SK-N-SH (cell line): ENCODE results near the gene NFE2L3. TPM values are rescaled to one million over a fixed set of nuclear protein-coding genes. Genes with fewer than 3 reads are reported as not detected.

Source experiments
- CTCF ChIA-PET: fragments of 300-600, 350-600 bp; formaldehyde crosslinking; extraction: SDS; loops from one replicate; lab custom pipeline; 2021; lab: Yijun Ruan, JAX
- POLR2A ChIA-PET: fragments of 350-600 bp; sonication (Branson Sonifier 250); formaldehyde crosslinking; extraction: SDS; loops from one replicate; lab custom pipeline; 2020; ENCODE audit warnings: antibody characterized with exemption, inconsistent platforms; lab: Yijun Ruan, JAX
- DNase-seq: peaks from one replicate; pipeline ENCODE4 v3.0.0; 2012
- H2AFZ ChIP-seq: fragments of 200-600 bp; sonication (generic); 2 replicates; pipeline ENCODE4 v1.8.1; 2016; ENCODE audit warnings: antibody characterized with exemption, mild to moderate bottlenecking, low read depth
- H3F3A ChIP-seq: fragments of 200-600 bp; sonication (generic); replicated peaks from 2 replicates; pipeline ENCODE3; 2016; ENCODE audit warnings: antibody characterized with exemption, mild to moderate bottlenecking; ENCODE audit not compliant: insufficient read depth
- H3K27ac ChIP-seq, 2 experiments: fragments of 200-500 bp in 1 of 2; fragments of 200-600 bp in 1 of 2; sonication (Bioruptor generic) in 1 of 2; sonication (generic), shearing (Covaris generic) in 1 of 2; 2 replicates each; pipeline versions ENCODE4 v1.5.1 to v1.6.1; 2014 to 2016; ENCODE audit warnings: low read depth in 2 of 2, inconsistent platforms in 1 of 2, low read length in 1 of 2, mild to moderate bottlenecking in 1 of 2, mixed read lengths in 1 of 2
- H3K27me3 ChIP-seq: fragments of 200-600 bp; sonication (generic), shearing (Covaris generic); 2 replicates; pipeline ENCODE4 v1.6.1; 2016; ENCODE audit warnings: mixed run types; ENCODE audit not compliant: insufficient read depth
- H3K36me3 ChIP-seq, 2 experiments: fragments of 200-500 bp in 1 of 2; fragments of 200-600 bp in 1 of 2; sonication (Bioruptor generic) in 1 of 2; sonication (generic) in 1 of 2; replicated peaks in 1 of 2; 2 replicates each; pipeline versions ENCODE3 to v1.5.1; 2014 to 2016; ENCODE audit warnings: low read length in 1 of 2, mild to moderate bottlenecking in 1 of 2; ENCODE audit not compliant: insufficient read depth in 2 of 2, control insufficient read depth in 1 of 2
- H3K4me1 ChIP-seq, 2 experiments: fragments of 200-500 bp in 1 of 2; fragments of 200-600 bp in 1 of 2; sonication (Bioruptor generic) in 1 of 2; sonication (generic), shearing (Covaris generic) in 1 of 2; 2 replicates each; pipeline versions ENCODE4 v1.5.1 to v1.6.1; 2014 to 2016; ENCODE audit warnings: low read depth in 1 of 2, low read length in 1 of 2, mixed run types in 1 of 2; ENCODE audit not compliant: insufficient read depth in 2 of 2, control insufficient read depth in 1 of 2
- H3K4me2 ChIP-seq: fragments of 200-600 bp; sonication (generic), shearing (Covaris generic); 2 replicates; pipeline ENCODE4 v1.6.1; 2017; ENCODE audit warnings: mixed run types
- H3K4me3 ChIP-seq, 2 experiments: fragments of 200-500 bp in 1 of 2; fragments of 200-600 bp in 1 of 2; sonication (Bioruptor generic) in 1 of 2; sonication (generic), shearing (Covaris generic) in 1 of 2; 2 replicates each; pipeline versions ENCODE4 v1.5.1 to v1.8.1; 2014 to 2016; ENCODE audit warnings: low read depth in 2 of 2, inconsistent platforms in 1 of 2, low read length in 1 of 2, mild to moderate bottlenecking in 1 of 2, mixed read lengths in 1 of 2, moderate library complexity in 1 of 2
- H3K79me2 ChIP-seq: fragments of 200-600 bp; sonication (generic); 2 replicates; pipeline ENCODE4 v1.8.1; 2017; ENCODE audit warnings: mild to moderate bottlenecking; ENCODE audit not compliant: insufficient read depth
- H3K9ac ChIP-seq: fragments of 200-600 bp; sonication (generic); 2 replicates; pipeline ENCODE4 v1.6.1; 2017; ENCODE audit warnings: mixed run types
- H3K9me2 ChIP-seq: fragments of 200-600 bp; sonication (generic); 2 replicates; pipeline ENCODE4 v1.6.1; 2017; ENCODE audit warnings: mixed run types
- H3K9me3 ChIP-seq: fragments of 200-600 bp; sonication (generic); 2 replicates; pipeline ENCODE4 v1.6.1; 2017; ENCODE audit warnings: mixed run types, mild to moderate bottlenecking, moderate library complexity
- H4K20me1 ChIP-seq: fragments of 200-600 bp; sonication (generic); 2 replicates; pipeline ENCODE4 v1.6.1; 2017; ENCODE audit warnings: mild to moderate bottlenecking, mixed run types; ENCODE audit not compliant: insufficient read depth
- ELF1 ChIP-seq: IDR thresholded peaks from 2 replicates; pipeline ENCODE4 v1.4.0; 2012
- EP300 ChIP-seq, 2 experiments: IDR thresholded peaks; 2 replicates each; pipeline versions ENCODE4 v1.4.0 to v1.6.1; 2012; ENCODE audit warnings: borderline replicate concordance in 1 of 2, low read depth in 1 of 2, low read length in 1 of 2
- EZH2phosphoT487 ChIP-seq: fragments of 200-600 bp; sonication (generic); IDR thresholded peaks from 2 replicates; pipeline ENCODE4 v1.6.1; 2017; ENCODE audit warnings: low read depth, mixed run types, mild to moderate bottlenecking, antibody characterized with exemption, moderate library complexity, borderline replicate concordance
- FOXM1 ChIP-seq: IDR thresholded peaks from 2 replicates; pipeline ENCODE4 v1.4.0; 2012; ENCODE audit warnings: low read depth, mild to moderate bottlenecking
- GATA2 ChIP-seq: sonication (generic); formaldehyde crosslinking; IDR thresholded peaks from 2 replicates; pipeline ENCODE4 v1.5.0; 2020; ENCODE audit warnings: mild to moderate bottlenecking, missing genetic modification reagents
- NFIC ChIP-seq: IDR thresholded peaks from 2 replicates; pipeline ENCODE4 v1.4.0; 2012; ENCODE audit warnings: borderline replicate concordance
- NRF1 ChIP-seq: IDR thresholded peaks from 2 replicates; pipeline ENCODE4 v1.6.1; 2012; ENCODE audit warnings: low read depth, mild to moderate bottlenecking, low read length
- RAD21 ChIP-seq: IDR thresholded peaks from 2 replicates; pipeline ENCODE4 v1.6.1; 2012; ENCODE audit warnings: mild to moderate bottlenecking, low read length
- RCOR1 ChIP-seq: fragments of 150-350 bp; IDR thresholded peaks from 2 replicates; pipeline ENCODE4 v1.6.1; 2017; ENCODE audit warnings: antibody characterized with exemption, low read length
- RFX5 ChIP-seq: IDR thresholded peaks from 2 replicates; pipeline ENCODE4 v1.6.1; 2012; ENCODE audit warnings: mild to moderate bottlenecking, improper control_type of control experiment, low read length
- TEAD4 ChIP-seq: IDR thresholded peaks from 2 replicates; pipeline ENCODE4 v1.4.0; 2012; ENCODE audit warnings: mild to moderate bottlenecking, borderline replicate concordance; ENCODE audit not compliant: insufficient read depth
- WGBS: methylation state at CpG from one replicate; pipeline ENCODE4 v1.1.6; 2017; ENCODE audit warnings: low lambda C conversion rate; 5-methylcytosine and 5-hydroxymethylcytosine counted together
- polyA plus RNA-seq, 3 experiments: library from polyadenylated mRNA; depleted of rRNA; stranded (reverse); fragments of >200 nt; gene quantifications; 2 replicates each; pipeline ENCODE4 v1.2.3, GENCODE V29; 2012
- TF ChIP-seq, protein P1 (sequence below): fragments of 200-600 bp; sonication (generic); IDR thresholded peaks from 2 replicates; pipeline ENCODE4 v1.6.1; 2017; ENCODE audit warnings: antibody characterized with exemption, mild to moderate bottlenecking, moderate library complexity
- TF ChIP-seq, protein P2 (sequence below): fragments of 150-350 bp; IDR thresholded peaks from 2 replicates; pipeline ENCODE4 v1.6.1; 2017; ENCODE audit warnings: antibody characterized with exemption, low read length, low read depth, borderline replicate concordance
- TF ChIP-seq, protein P3 (sequence below): IDR thresholded peaks from 2 replicates; pipeline ENCODE4 v1.4.0; 2012; ENCODE audit warnings: low read depth, borderline replicate concordance

NFE2L3 gene
- polyA plus RNA-seq, 1 of the 3 experiments (the other 2 are of a cell fraction): 36.1 TPM

DNA sequence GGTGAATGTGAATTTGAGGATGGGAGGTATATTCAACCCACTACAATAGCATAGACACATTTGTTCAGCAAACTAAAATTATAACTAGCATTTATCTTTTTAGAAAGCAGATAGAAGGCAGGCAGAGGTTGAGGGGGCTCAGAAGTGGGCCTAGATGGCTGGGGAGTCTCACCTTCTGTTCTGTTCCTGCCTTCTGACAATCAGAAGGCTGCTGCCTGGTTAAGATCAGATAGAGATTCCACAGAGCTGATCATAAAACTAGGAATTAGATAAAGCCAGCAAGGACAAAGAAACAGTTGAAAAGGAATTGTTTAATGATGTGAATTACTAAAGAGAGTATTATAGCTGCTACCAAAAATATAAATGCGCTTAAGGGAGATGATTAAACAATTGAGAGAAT is 11.6 kb upstream of the NFE2L3 start:
- CTCF ChIA-PET: interaction anchor here (0.6 to 1.3 kb wide), 5 partner anchors 11 to 360 kb away, joined by 3 to 4 read pairs (median 3); no protein-coding TSS in a partner anchor
- no peak overlapping the region for H3K27ac ChIP-seq
- H3F3A ChIP-seq: no peaks in the 10 kb centered on the region
- H4K20me1 ChIP-seq: no peaks in the 10 kb centered on the region
- H3K9ac ChIP-seq: no peak overlapping the region
- POLR2A ChIA-PET: no interaction called here
- H3K4me1 ChIP-seq: no peaks in the 10 kb centered on the region; a peak in 1 of 4 replicates
- 0 out of 2 replicates have a peak, but pooled peaks cover 4% of the 10 kb centered on the region for H3K27me3 ChIP-seq
- H3K36me3 ChIP-seq: no peaks in the 10 kb centered on the region
- H3K79me2 ChIP-seq: no peaks in the 10 kb centered on the region
- TF ChIP-seq FOXM1 (no peak), NRF1 (no peak), GATA2 (peak; percentile 84), EP300 (IDR thresholded peaks at IDR 0.05; ENCODE audit: borderline replicate concordance in 1 of 2, low read depth in 1 of 2, low read length in 1 of 2) (0 out of 4 replicates have a peak, but pooled peaks of 1 of the 2 experiments have one; percentile 33), RCOR1 (no peak), NFIC (no peak), RFX5 (no peak)
- TF ChIP-seq, protein P1, sequence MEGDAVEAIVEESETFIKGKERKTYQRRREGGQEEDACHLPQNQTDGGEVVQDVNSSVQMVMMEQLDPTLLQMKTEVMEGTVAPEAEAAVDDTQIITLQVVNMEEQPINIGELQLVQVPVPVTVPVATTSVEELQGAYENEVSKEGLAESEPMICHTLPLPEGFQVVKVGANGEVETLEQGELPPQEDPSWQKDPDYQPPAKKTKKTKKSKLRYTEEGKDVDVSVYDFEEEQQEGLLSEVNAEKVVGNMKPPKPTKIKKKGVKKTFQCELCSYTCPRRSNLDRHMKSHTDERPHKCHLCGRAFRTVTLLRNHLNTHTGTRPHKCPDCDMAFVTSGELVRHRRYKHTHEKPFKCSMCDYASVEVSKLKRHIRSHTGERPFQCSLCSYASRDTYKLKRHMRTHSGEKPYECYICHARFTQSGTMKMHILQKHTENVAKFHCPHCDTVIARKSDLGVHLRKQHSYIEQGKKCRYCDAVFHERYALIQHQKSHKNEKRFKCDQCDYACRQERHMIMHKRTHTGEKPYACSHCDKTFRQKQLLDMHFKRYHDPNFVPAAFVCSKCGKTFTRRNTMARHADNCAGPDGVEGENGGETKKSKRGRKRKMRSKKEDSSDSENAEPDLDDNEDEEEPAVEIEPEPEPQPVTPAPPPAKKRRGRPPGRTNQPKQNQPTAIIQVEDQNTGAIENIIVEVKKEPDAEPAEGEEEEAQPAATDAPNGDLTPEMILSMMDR: no peak
- TF ChIP-seq, protein P2, sequence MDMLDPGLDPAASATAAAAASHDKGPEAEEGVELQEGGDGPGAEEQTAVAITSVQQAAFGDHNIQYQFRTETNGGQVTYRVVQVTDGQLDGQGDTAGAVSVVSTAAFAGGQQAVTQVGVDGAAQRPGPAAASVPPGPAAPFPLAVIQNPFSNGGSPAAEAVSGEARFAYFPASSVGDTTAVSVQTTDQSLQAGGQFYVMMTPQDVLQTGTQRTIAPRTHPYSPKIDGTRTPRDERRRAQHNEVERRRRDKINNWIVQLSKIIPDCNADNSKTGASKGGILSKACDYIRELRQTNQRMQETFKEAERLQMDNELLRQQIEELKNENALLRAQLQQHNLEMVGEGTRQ: no peak
- no peak overlapping the region for H3K4me2 ChIP-seq
- WGBS: 87% methylated on average over 1 of the region's 1 CpG
- no peaks in the 10 kb centered on the region for H3K9me2 ChIP-seq
- H3K4me3 ChIP-seq: no peak overlapping the region
- DNase-seq: peak; percentile 46
- no peaks in the 10 kb centered on the region for H3K9me3 ChIP-seq
- H2AFZ ChIP-seq: no peak overlapping the region

DNA sequence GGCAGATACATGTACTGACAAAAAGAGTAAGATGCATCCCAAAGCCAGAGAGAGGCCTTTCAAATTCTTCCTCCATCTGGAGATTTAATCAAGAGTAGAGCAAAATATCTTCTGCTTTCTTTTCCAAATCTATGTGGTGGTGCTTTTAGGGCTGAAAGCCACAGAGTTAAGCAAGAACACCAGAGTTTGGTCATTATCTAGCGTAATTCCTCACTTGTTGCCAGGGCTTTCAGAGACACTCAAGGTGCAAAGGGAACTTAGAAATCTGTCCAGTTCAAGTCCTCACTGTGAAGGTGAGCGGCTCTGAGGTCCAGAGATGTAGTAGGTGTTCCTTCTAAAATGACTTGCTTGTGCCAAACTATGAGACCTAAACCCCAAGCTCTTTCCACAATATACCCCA is 10.9 kb upstream of the NFE2L3 start:
- no peaks in the 10 kb centered on the region; a peak in 1 of 4 replicates for H3K4me1 ChIP-seq
- H3K4me3 ChIP-seq: no peak overlapping the region
- H2AFZ ChIP-seq: no peak overlapping the region
- H4K20me1 ChIP-seq: no peaks in the 10 kb centered on the region
- TF ChIP-seq ELF1: no peak
- no peak for TF ChIP-seq NRF1
- no peak for TF ChIP-seq EZH2phosphoT487
- TF ChIP-seq TEAD4: no peak
- TF ChIP-seq RAD21: no peak
- TF ChIP-seq, protein P3, sequence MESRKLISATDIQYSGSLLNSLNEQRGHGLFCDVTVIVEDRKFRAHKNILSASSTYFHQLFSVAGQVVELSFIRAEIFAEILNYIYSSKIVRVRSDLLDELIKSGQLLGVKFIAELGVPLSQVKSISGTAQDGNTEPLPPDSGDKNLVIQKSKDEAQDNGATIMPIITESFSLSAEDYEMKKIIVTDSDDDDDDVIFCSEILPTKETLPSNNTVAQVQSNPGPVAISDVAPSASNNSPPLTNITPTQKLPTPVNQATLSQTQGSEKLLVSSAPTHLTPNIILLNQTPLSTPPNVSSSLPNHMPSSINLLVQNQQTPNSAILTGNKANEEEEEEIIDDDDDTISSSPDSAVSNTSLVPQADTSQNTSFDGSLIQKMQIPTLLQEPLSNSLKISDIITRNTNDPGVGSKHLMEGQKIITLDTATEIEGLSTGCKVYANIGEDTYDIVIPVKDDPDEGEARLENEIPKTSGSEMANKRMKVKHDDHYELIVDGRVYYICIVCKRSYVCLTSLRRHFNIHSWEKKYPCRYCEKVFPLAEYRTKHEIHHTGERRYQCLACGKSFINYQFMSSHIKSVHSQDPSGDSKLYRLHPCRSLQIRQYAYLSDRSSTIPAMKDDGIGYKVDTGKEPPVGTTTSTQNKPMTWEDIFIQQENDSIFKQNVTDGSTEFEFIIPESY: no peak
- no peak for TF ChIP-seq RCOR1
- TF ChIP-seq, all 33 proteins: peak for 0
- Histone ChIP-seq H3K9ac (no peak overlapping the region), H3K4me2 (no peak overlapping the region), H3K27me3 (0 out of 2 replicates have a peak, but pooled peaks cover 4% of the 10 kb centered on the region), H3K36me3 (no peaks in the 10 kb centered on the region), H3F3A (no peaks in the 10 kb centered on the region), H3K79me2 (no peaks in the 10 kb centered on the region), H3K9me3 (no peaks in the 10 kb centered on the region), H3K27ac (no peak overlapping the region), H3K9me2 (no peaks in the 10 kb centered on the region)
- no peak for DNase-seq
- WGBS: 73% methylated on average over 2 of the region's 2 CpGs
- ChIA-PET POLR2A (no interaction called here), CTCF (interaction anchor here (1.0 to 1.3 kb wide), 4 partner anchors 12 to 224 kb away, joined by 3 to 4 read pairs (median 4); no protein-coding TSS in a partner anchor)
